Activated T-cell treated with anti-CD3 and anti-CD28 coated beads, Interleukin-2, amount 50 U/mL, for 24 hours (primary cell): ENCODE data around the gene EEFSEC.

Source experiments
- DNase-seq: peaks from one replicate; pipeline ENCODE4 v3.0.0-alpha.2; 2020
- H3K27ac Mint-ChIP-seq: 2 replicates; pipeline ENCODE4 v1.8.0; 2020; ENCODE audit warnings: mild to moderate bottlenecking, mixed read lengths
- H3K27me3 Mint-ChIP-seq: 2 replicates; pipeline ENCODE4 v1.8.0; 2020; ENCODE audit warnings: mixed read lengths
- H3K36me3 Mint-ChIP-seq: 2 replicates; pipeline ENCODE4 v1.8.0; 2020; ENCODE audit warnings: low read depth, mixed read lengths
- H3K4me1 Mint-ChIP-seq: 2 replicates; pipeline ENCODE4 v1.8.0; 2020; ENCODE audit warnings: low read depth, mixed read lengths
- H3K4me3 Mint-ChIP-seq: 2 replicates; pipeline ENCODE4 v1.8.0; 2020; ENCODE audit warnings: mild to moderate bottlenecking, moderate library complexity, mixed read lengths
- H3K9me3 Mint-ChIP-seq: 2 replicates; pipeline ENCODE4 v1.8.0; 2020; ENCODE audit warnings: mixed read lengths

EEFSEC gene

DNA sequence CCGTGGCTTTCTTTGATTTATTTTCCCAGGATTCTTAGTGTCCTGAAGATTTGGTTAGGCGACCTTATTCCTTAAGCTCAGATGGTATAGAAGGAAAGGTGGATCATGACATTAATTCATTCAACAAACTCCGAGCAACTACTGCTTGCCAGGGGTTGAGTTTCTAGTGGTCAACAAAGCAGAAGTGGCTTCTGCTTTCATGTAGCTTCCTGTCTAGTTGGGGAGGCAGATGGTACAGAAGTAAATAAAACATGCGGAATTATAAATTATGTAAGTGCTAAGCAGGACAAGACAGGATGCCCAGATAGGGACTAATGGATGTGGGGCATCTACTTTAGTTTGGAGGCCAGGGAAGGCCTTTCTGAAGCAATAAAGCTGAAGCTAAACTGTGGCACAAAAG, 15.6 kb downstream of the EEFSEC start:
- Mint-ChIP-seq H3K27ac (no peak overlapping the region), H3K4me3 (no peak overlapping the region), H3K4me1 (peaks cover 20% of the 10 kb centered on the region)

DNA sequence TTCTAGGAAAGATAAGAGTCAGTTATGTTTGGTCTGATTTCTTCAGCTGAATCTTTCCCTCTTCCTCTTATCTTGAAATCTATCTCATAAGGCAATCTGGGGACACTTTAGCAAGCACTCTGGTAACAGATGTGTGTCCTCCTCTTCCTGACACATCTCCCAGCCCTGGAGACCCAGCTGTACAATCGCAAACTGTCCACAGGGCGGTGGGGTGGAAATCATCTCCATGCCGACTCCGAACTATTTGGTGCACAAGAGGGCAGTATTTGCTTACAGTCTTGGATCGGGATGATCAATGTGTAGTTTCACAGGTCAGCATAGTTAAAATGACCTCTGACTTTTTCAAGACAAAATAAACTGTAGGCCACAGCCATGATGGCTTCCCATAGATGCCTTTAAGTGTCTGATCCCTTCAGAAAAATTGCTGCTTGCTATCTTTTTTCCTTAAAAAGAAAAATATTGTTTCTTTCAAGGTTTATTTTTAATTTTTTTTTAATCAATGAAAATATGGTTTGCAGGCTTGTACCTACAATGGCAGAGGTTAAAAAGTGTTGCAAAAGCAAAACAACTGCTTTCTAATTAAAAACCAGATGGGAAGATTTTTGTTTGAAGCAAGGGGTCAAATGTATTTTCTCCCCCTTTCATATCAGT, 17.7 kb downstream of the EEFSEC start:
- Mint-ChIP-seq H3K9me3 (no peaks in the 10 kb centered on the region), H3K4me1 (peaks cover 26% of the 10 kb centered on the region), H3K4me3 (no peak overlapping the region), H3K36me3 (peaks cover 7% of the 10 kb centered on the region), H3K27ac (no peak overlapping the region), H3K27me3 (no peaks in the 10 kb centered on the region)
- no peak for DNase-seq

More for the DNA sequence above, 15.6 kb downstream of the EEFSEC start:
- H3K27me3 Mint-ChIP-seq = no peaks in the 10 kb centered on the region
- DNase-seq = no peak
- H3K36me3 Mint-ChIP-seq = peaks cover 17% of the 10 kb centered on the region
- H3K9me3 Mint-ChIP-seq = no peaks in the 10 kb centered on the region

- Mint-ChIP-seq H3K36me3 (no peaks in the 10 kb centered on the region), H3K4me3 (no peak overlapping the region), H3K9me3 (no peaks in the 10 kb centered on the region), H3K27me3 (no peaks in the 10 kb centered on the region), H3K27ac (no peak overlapping the region), H3K4me1 (peaks cover 39% of the 10 kb centered on the region)
- DNase-seq = no peak
These were observed 19.9 kb downstream of the EEFSEC start for GRCh38 chr3:128173200-128173599.

DNA sequence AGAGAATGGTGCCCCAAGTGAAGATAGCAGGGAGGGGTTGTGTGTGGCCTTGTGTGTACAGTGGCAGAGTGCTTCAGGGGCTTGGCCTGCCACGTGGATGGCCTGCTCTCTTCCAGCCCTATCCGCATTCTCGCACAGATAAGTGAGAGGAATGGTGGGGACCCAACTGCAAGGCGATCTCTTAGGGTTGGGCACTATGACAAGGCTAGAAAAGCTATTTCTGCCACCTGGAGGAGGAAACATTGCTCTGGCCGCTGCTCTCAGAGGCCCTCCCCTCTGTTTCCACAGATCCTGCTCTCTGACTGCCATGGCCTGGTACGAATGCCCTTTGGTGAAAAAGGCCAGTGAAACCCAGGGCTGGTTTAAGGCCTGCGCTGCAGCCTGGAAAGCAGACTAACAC, 20.6 kb downstream of the EEFSEC start:
- Mint-ChIP-seq H3K27me3 (no peaks in the 10 kb centered on the region), H3K27ac (no peak overlapping the region), H3K36me3 (no peaks in the 10 kb centered on the region), H3K4me1 (peaks cover 42% of the 10 kb centered on the region), H3K9me3 (no peaks in the 10 kb centered on the region), H3K4me3 (no peak overlapping the region)
- no peak for DNase-seq

DNA sequence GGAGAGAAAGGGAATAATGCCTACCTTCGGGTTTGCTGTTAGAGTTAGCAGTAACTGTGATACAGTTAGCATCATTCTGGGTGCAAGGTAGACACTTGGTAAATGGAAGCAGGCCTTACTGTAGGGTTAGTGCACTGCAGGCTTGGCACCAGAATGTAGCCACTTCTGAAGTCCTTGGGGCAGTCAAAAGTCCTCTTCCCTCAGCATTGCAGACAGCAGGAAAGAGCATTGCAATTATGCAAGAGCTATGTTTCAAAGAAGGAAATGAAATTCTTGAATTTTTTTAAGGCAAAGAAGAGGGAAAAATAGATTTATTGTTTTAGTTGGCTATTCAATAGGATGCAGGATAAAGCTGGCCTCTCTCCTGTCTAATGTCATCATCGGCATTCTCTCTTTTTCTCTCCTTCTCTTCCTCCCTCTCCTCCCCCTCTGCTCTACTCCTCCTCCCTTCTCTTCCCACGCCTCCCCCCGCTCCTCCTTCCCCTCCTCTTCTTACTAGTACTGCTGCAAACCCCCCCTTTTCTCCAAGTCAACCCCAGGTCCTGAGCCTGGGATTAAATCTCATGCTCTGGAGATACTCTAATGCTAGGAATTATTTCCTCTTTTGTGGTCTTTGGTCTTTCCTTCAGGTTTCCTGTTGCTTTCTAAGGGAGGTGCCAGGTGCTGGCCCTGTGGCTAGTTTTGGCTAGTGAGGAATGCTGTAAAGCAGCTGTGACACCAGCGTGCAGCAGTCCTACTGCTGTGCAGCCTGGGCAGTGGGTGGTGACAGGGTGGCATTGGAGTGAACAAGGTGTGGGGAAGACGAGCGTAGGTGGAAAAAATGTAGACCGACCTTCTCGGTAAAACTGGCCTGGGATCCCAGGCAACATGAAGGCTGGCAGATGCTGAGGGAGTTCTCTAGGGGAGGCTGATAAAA, 21.7 kb downstream of the EEFSEC start:
- Mint-ChIP-seq H3K27ac (no peak overlapping the region), H3K36me3 (no peaks in the 10 kb centered on the region), H3K9me3 (no peaks in the 10 kb centered on the region), H3K4me1 (peaks cover 49% of the 10 kb centered on the region), H3K4me3 (no peak overlapping the region), H3K27me3 (no peaks in the 10 kb centered on the region)
- no peak for DNase-seq

DNA sequence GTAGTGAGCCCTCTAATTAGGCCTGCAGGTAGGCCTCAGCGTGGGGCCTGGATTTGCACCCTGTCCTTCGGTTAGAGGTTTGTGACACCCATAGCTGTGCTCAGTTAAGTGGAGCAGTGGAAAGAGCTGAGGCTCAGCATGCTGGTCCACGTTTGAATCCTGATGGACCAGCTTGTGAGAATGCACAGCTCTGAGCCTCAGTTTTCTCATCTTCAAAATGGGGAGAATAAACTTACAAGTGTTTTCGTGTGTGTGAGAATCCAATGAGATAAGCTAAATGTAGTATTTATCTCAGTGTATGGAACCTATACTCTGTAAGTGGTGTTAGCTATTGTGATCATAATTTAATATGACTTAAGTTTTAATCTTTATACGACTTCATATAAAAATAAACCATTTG, 22.5 kb downstream of the EEFSEC start:
- Mint-ChIP-seq H3K4me1 (peaks cover 51% of the 10 kb centered on the region), H3K27ac (no peak overlapping the region), H3K27me3 (no peaks in the 10 kb centered on the region), H3K9me3 (no peaks in the 10 kb centered on the region), H3K4me3 (no peak overlapping the region), H3K36me3 (peaks cover 4% of the 10 kb centered on the region)
- DNase-seq = no peak

- Mint-ChIP-seq H3K9me3 (no peaks in the 10 kb centered on the region), H3K4me1 (peaks cover 52% of the 10 kb centered on the region), H3K27ac (no peak overlapping the region), H3K36me3 (peaks cover 4% of the 10 kb centered on the region), H3K27me3 (no peaks in the 10 kb centered on the region), H3K4me3 (no peak overlapping the region)
- DNase-seq = no peak
These were observed 23.1 kb downstream of the EEFSEC start for GRCh38 chr3:128176276-128176833.

GRCh38 chr3:128177865-128178264, 24.6 kb downstream of the EEFSEC start:
- no peak for DNase-seq
- Mint-ChIP-seq H3K27me3 (no peaks in the 10 kb centered on the region), H3K36me3 (peaks cover 4% of the 10 kb centered on the region), H3K4me1 (peaks cover 64% of the 10 kb centered on the region), H3K4me3 (no peak overlapping the region), H3K27ac (no peak overlapping the region), H3K9me3 (no peaks in the 10 kb centered on the region)

DNA sequence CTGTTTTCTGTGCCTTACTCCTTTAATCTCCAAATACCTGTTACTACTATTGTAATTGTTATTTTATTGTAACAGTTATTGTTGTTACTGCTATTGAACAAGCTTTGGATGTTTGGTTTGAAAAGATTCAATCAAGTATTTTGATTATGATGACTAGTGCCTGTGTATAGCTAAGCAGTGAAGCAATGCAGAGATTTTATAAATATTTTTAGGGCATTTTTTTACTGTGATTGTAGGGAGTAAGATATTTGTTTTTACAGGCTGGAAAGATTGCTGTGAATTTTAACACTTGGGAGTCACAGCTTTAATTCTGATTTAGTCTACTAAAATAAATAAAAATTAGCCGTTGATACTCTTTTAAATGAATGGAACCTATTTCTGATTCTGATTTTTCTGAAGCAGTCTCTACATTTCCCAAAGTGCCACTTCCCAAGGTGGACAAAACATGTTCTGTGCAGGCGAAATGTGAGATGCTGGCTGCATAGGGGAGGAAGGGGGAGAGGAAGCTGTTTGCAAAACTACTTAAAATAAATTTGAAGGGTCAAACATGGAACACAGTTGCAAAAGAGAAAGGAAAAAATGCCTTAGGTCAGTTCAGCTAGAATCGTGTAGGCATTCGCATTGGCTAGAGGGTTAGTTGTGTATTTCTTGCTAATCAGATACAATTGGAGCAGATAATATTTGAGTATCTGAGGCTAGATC, 25.7 kb downstream of the EEFSEC start:
- H3K36me3 Mint-ChIP-seq = peaks cover 4% of the 10 kb centered on the region
- H3K4me3 Mint-ChIP-seq = no peak overlapping the region
- peaks cover 63% of the 10 kb centered on the region for H3K4me1 Mint-ChIP-seq
- no peaks in the 10 kb centered on the region for H3K9me3 Mint-ChIP-seq
- no peak for DNase-seq
- no peaks in the 10 kb centered on the region for H3K27me3 Mint-ChIP-seq
- no peak overlapping the region for H3K27ac Mint-ChIP-seq

GRCh38 chr3:128179484-128179819, 26.2 kb downstream of the EEFSEC start:
- DNase-seq = no peak
- Mint-ChIP-seq H3K9me3 (no peaks in the 10 kb centered on the region), H3K4me1 (peaks cover 60% of the 10 kb centered on the region), H3K27me3 (no peaks in the 10 kb centered on the region), H3K4me3 (no peak overlapping the region), H3K27ac (no peak overlapping the region), H3K36me3 (peaks cover 7% of the 10 kb centered on the region)

GRCh38 chr3:128180436-128180835, 27.2 kb downstream of the EEFSEC start:
- Mint-ChIP-seq H3K4me1 (peaks cover 53% of the 10 kb centered on the region), H3K9me3 (no peaks in the 10 kb centered on the region), H3K4me3 (no peak overlapping the region), H3K36me3 (peaks cover 8% of the 10 kb centered on the region), H3K27ac (no peak overlapping the region), H3K27me3 (no peaks in the 10 kb centered on the region)
- no peak for DNase-seq

DNA sequence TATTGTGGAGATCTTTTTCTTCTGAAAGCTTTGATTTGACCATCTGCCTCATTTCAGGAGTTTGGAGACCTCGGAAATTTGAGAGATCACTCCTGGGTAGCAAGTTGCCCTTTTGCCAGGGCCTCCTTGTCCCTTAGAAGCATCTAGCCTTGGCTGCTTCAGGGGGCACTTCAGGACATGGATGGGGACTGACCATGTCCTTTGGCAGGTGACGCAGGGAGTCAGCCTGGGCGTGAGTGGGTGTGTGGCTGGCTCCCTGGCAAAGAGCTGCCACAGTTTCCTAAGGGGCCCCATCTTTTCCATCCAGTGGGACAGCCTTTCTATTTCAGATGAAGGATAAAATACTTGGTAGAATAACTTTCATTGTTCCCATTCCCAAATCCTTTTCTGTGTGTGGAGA, 27.6 kb downstream of the EEFSEC start:
- peaks cover 52% of the 10 kb centered on the region for H3K4me1 Mint-ChIP-seq
- no peak overlapping the region for H3K27ac Mint-ChIP-seq
- no peaks in the 10 kb centered on the region for H3K9me3 Mint-ChIP-seq
- no peak for DNase-seq
- H3K36me3 Mint-ChIP-seq = peaks cover 10% of the 10 kb centered on the region
- H3K27me3 Mint-ChIP-seq = no peaks in the 10 kb centered on the region
- H3K4me3 Mint-ChIP-seq = no peak overlapping the region

- Mint-ChIP-seq H3K4me3 (no peak overlapping the region), H3K27ac (no peak overlapping the region), H3K27me3 (no peaks in the 10 kb centered on the region), H3K4me1 (peaks cover 51% of the 10 kb centered on the region), H3K9me3 (no peaks in the 10 kb centered on the region), H3K36me3 (peaks cover 10% of the 10 kb centered on the region)
- no peak for DNase-seq
These were observed 29.4 kb downstream of the EEFSEC start for GRCh38 chr3:128182656-128183055.

DNA sequence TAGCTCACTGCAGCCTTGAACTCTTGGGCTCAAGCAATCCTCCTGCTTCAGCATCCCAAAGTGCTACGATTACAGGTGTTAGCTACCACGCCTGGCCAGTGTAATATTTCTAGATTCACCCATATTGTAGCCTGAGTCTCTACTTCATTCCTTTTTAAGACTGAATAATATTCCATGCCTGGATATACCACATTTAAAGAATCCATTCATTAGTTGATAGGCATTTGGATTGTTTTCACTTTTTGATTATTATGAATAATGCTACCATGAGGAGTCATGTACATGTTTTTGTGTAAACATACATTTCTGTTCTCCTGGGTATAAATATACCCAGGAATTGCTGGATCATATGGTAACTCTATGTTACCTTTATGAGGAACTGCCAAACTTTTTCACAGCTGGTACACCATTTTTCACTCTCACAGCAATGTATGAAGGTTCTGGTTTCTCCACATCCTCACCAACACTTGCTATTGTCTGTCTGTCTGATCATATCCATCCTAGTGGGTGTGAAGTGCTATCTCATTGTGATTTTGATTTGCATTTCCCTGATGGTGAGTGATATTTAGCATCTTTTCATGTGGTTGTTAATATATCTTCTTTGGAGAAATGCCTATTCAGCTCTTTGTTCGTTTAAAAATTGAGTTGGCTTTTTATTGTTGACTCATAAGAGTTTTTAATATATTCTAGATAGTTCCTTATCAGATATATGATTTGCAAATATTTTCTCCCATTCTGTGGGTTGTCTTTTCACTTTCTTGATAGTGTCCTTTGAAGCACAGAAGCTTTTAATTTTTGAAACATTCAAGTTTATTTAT, 32.6 kb downstream of the EEFSEC start:
- H3K4me3 Mint-ChIP-seq = no peak overlapping the region
- no peaks in the 10 kb centered on the region for H3K9me3 Mint-ChIP-seq
- no peaks in the 10 kb centered on the region for H3K27me3 Mint-ChIP-seq
- H3K4me1 Mint-ChIP-seq = peaks cover 46% of the 10 kb centered on the region
- peaks cover 6% of the 10 kb centered on the region for H3K36me3 Mint-ChIP-seq
- no peak for DNase-seq
- H3K27ac Mint-ChIP-seq = no peak overlapping the region
